GM23248 (cell line): ENCODE measurements around the gene NEK10.

Experiments used
- EZH2 ChIP-seq: fragments of 200-600 bp; sonication (generic); IDR thresholded peaks from 2 replicates; pipeline ENCODE4 v1.6.1; 2018; ENCODE audit warnings: antibody characterized with exemption, mild to moderate bottlenecking; ENCODE audit not compliant: insufficient read depth, poor library complexity, severe bottlenecking
- EZH2phosphoT487 ChIP-seq: fragments of 200-600 bp; sonication (generic); IDR thresholded peaks from 2 replicates; pipeline ENCODE4 v1.6.1; 2018; ENCODE audit warnings: antibody characterized with exemption, moderate library complexity, mild to moderate bottlenecking, low read depth; ENCODE audit not compliant: insufficient read depth

- TF ChIP-seq EZH2 (no peak), EZH2phosphoT487 (no peak)
Observed at GRCh38 chr3:27360113-27361078, 8.8 kb downstream of the NEK10 start.
